Stimulated activated memory B cell treated with anti-CD40 and anti-IgM and Interleukin-4, amounts not matched to agents 10 μg/mL and 1 μg/mL and 100 μg/mL, for 72 hours (primary cell): Measurements from ENCODE around the gene CAPG.

Experiments
- ATAC-seq: fragments of 150-1000 bp; cut with Tn5 transposase; 2 replicates; pipeline ENCODE4 v1.10.0; 2021
- H3K27ac Mint-ChIP-seq: one replicate; pipeline ENCODE4 v1.8.0; 2022; ENCODE audit warnings: mild to moderate bottlenecking, mixed read lengths
- H3K27me3 Mint-ChIP-seq: one replicate; pipeline ENCODE4 v1.8.0; 2022; ENCODE audit warnings: mixed read lengths
- H3K36me3 Mint-ChIP-seq: one replicate; pipeline ENCODE4 v1.8.0; 2022; ENCODE audit warnings: mixed read lengths
- H3K4me1 Mint-ChIP-seq: one replicate; pipeline ENCODE4 v1.8.0; 2022; ENCODE audit warnings: mixed read lengths
- H3K4me3 Mint-ChIP-seq: one replicate; pipeline ENCODE4 v1.8.0; 2022; ENCODE audit warnings: mild to moderate bottlenecking, moderate library complexity, mixed read lengths
- H3K9me3 Mint-ChIP-seq: one replicate; pipeline ENCODE4 v1.8.0; 2022; ENCODE audit warnings: mixed read lengths

Gene CAPG

GRCh38 chr2:85409845-85410583 is at the start of gene CAPG:
Gene CAPG, minus strand, starts transcription at chr2:85410366. Its CDS starts 8,221 bp downstream, at chr2:85402145.
- Mint-ChIP-seq H3K36me3 (no peaks in the 10 kb centered on the region), H3K27me3 (no peaks in the 10 kb centered on the region), H3K4me1 (peaks cover 74% of the 10 kb centered on the region), H3K27ac (peak within 1 kb of the TSS; percentile 88), H3K4me3 (peak within 1 kb of the TSS; percentile 83), H3K9me3 (no peaks in the 10 kb centered on the region)
- peak; percentile 89 for ATAC-seq

- Mint-ChIP-seq H3K4me1 (no peaks in the 10 kb centered on the region), H3K36me3 (no peaks in the 10 kb centered on the region), H3K4me3 (no peak overlapping the region), H3K9me3 (no peaks in the 10 kb centered on the region), H3K27ac (no peak overlapping the region), H3K27me3 (no peaks in the 10 kb centered on the region)
- ATAC-seq, result no peak
Measured at GRCh38 chr2:85459771-85460170, 49.6 kb upstream of the CAPG start.

GRCh38 chr2:85458601-85459563 is 48.7 kb upstream of the CAPG start:
- no peaks in the 10 kb centered on the region for H3K27me3 Mint-ChIP-seq
- H3K9me3 Mint-ChIP-seq, result no peaks in the 10 kb centered on the region
- H3K27ac Mint-ChIP-seq, result no peak overlapping the region
- H3K36me3 Mint-ChIP-seq, result no peaks in the 10 kb centered on the region
- no peaks in the 10 kb centered on the region for H3K4me1 Mint-ChIP-seq
- ATAC-seq, result no peak
- H3K4me3 Mint-ChIP-seq, result no peak overlapping the region

- Mint-ChIP-seq H3K36me3 (no peaks in the 10 kb centered on the region), H3K4me3 (no peak overlapping the region), H3K27ac (no peak overlapping the region), H3K4me1 (no peaks in the 10 kb centered on the region), H3K9me3 (no peaks in the 10 kb centered on the region), H3K27me3 (no peaks in the 10 kb centered on the region)
- ATAC-seq, result no peak
Measured at GRCh38 chr2:85457877-85458316, 47.7 kb upstream of the CAPG start.

- Mint-ChIP-seq H3K4me3 (no peak overlapping the region), H3K36me3 (no peaks in the 10 kb centered on the region), H3K27me3 (no peaks in the 10 kb centered on the region), H3K4me1 (no peaks in the 10 kb centered on the region), H3K27ac (no peak overlapping the region), H3K9me3 (no peaks in the 10 kb centered on the region)
- no peak for ATAC-seq
Measured at GRCh38 chr2:85457043-85457442, 46.9 kb upstream of the CAPG start.

GRCh38 chr2:85455552-85456090 is 45.5 kb upstream of the CAPG start:
- ATAC-seq, result no peak
- Mint-ChIP-seq H3K4me3 (no peak overlapping the region), H3K27ac (no peak overlapping the region), H3K9me3 (no peaks in the 10 kb centered on the region), H3K27me3 (no peaks in the 10 kb centered on the region), H3K36me3 (no peaks in the 10 kb centered on the region), H3K4me1 (no peaks in the 10 kb centered on the region)

GRCh38 chr2:85453571-85453970 is 43.4 kb upstream of the CAPG start:
- Mint-ChIP-seq H3K9me3 (no peaks in the 10 kb centered on the region), H3K36me3 (no peaks in the 10 kb centered on the region), H3K4me3 (no peak overlapping the region), H3K4me1 (no peaks in the 10 kb centered on the region), H3K27me3 (no peaks in the 10 kb centered on the region), H3K27ac (no peak overlapping the region)
- no peak for ATAC-seq

GRCh38 chr2:85452237-85452636 is 42.1 kb upstream of the CAPG start:
- Mint-ChIP-seq H3K36me3 (no peaks in the 10 kb centered on the region), H3K27me3 (no peaks in the 10 kb centered on the region), H3K27ac (no peak overlapping the region), H3K4me1 (no peaks in the 10 kb centered on the region), H3K4me3 (no peak overlapping the region), H3K9me3 (no peaks in the 10 kb centered on the region)
- no peak for ATAC-seq

GRCh38 chr2:85449214-85449588 is 39.0 kb upstream of the CAPG start:
- no peaks in the 10 kb centered on the region for H3K27me3 Mint-ChIP-seq
- H3K27ac Mint-ChIP-seq, result no peak overlapping the region
- H3K4me1 Mint-ChIP-seq, result no peaks in the 10 kb centered on the region
- H3K4me3 Mint-ChIP-seq, result no peak overlapping the region
- no peak for ATAC-seq
- no peaks in the 10 kb centered on the region for H3K9me3 Mint-ChIP-seq
- no peaks in the 10 kb centered on the region for H3K36me3 Mint-ChIP-seq

GRCh38 chr2:85448461-85449213 is 38.5 kb upstream of the CAPG start:
- no peak for ATAC-seq
- Mint-ChIP-seq H3K4me1 (no peaks in the 10 kb centered on the region), H3K27ac (no peak overlapping the region), H3K9me3 (no peaks in the 10 kb centered on the region), H3K27me3 (no peaks in the 10 kb centered on the region), H3K4me3 (no peak overlapping the region), H3K36me3 (no peaks in the 10 kb centered on the region)

- no peaks in the 10 kb centered on the region for H3K4me1 Mint-ChIP-seq
- no peak overlapping the region for H3K4me3 Mint-ChIP-seq
- H3K27me3 Mint-ChIP-seq, result no peaks in the 10 kb centered on the region
- H3K9me3 Mint-ChIP-seq, result no peaks in the 10 kb centered on the region
- no peak for ATAC-seq
- no peaks in the 10 kb centered on the region for H3K36me3 Mint-ChIP-seq
- H3K27ac Mint-ChIP-seq, result no peak overlapping the region
Measured at GRCh38 chr2:85447222-85447585, 37.0 kb upstream of the CAPG start.

GRCh38 chr2:85446296-85447221 is 36.4 kb upstream of the CAPG start:
- ATAC-seq, result no peak
- H3K27ac Mint-ChIP-seq, result no peak overlapping the region
- no peaks in the 10 kb centered on the region for H3K27me3 Mint-ChIP-seq

GRCh38 chr2:85445316-85446295 is 35.4 kb upstream of the CAPG start:
- Mint-ChIP-seq H3K4me1 (no peaks in the 10 kb centered on the region), H3K27me3 (no peaks in the 10 kb centered on the region), H3K4me3 (no peak overlapping the region), H3K9me3 (no peaks in the 10 kb centered on the region), H3K27ac (no peak overlapping the region), H3K36me3 (no peaks in the 10 kb centered on the region)
- no peak for ATAC-seq

More at GRCh38 chr2:85446296-85447221, 36.4 kb upstream of the CAPG start:
- H3K4me1 Mint-ChIP-seq, result no peaks in the 10 kb centered on the region
- no peaks in the 10 kb centered on the region for H3K36me3 Mint-ChIP-seq
- no peak overlapping the region for H3K4me3 Mint-ChIP-seq
- H3K9me3 Mint-ChIP-seq, result no peaks in the 10 kb centered on the region
